GM19438 (cell line): Measurements from ENCODE around the gene PXDC1.
"Not testable (repeated sequence)": the region's sequence is repeated elsewhere in the genome, so short reads cannot be mapped to it uniquely, and the experiment has no call there.

Source experiments
- ATAC-seq: cut with Tn5 transposase; IDR thresholded peaks from one replicate; pipeline ENCODE4 v1.9.1; 2021; ENCODE audit warnings: low read depth; ENCODE audit not compliant: unreplicated experiment

PXDC1 gene

GRCh38 chr6:3784423-3784822 is 32.9 kb upstream of the PXDC1 start:
- ATAC-seq: no peak

GRCh38 chr6:3782876-3783832 is 31.6 kb upstream of the PXDC1 start:
- no peak for ATAC-seq

GRCh38 chr6:3781504-3781903 is 30.0 kb upstream of the PXDC1 start:
- no peak for ATAC-seq

- ATAC-seq: no peak
Measured at GRCh38 chr6:3779574-3779849, 28.0 kb upstream of the PXDC1 start.

- no peak for ATAC-seq
Measured at GRCh38 chr6:3778701-3779573, 27.4 kb upstream of the PXDC1 start.

GRCh38 chr6:3777730-3778461 is 26.4 kb upstream of the PXDC1 start:
- no peak for ATAC-seq

- no peak for ATAC-seq
Measured at GRCh38 chr6:3776881-3777507, 25.5 kb upstream of the PXDC1 start.

- ATAC-seq: no peak
Measured at GRCh38 chr6:3775847-3776246, 24.3 kb upstream of the PXDC1 start.

- ATAC-seq: no peak
Measured at GRCh38 chr6:3775386-3775785, 23.9 kb upstream of the PXDC1 start.

GRCh38 chr6:3773678-3774298 is 22.3 kb upstream of the PXDC1 start:
- ATAC-seq: no peak

GRCh38 chr6:3772127-3772999 is 20.9 kb upstream of the PXDC1 start:
- not testable (repeated sequence) for ATAC-seq

GRCh38 chr6:3771407-3772011 is 20.0 kb upstream of the PXDC1 start:
- no peak for ATAC-seq

- no peak for ATAC-seq
Measured at GRCh38 chr6:3770023-3770720, 18.7 kb upstream of the PXDC1 start.

GRCh38 chr6:3769610-3770009 is 18.1 kb upstream of the PXDC1 start:
- ATAC-seq: no peak

- no peak for ATAC-seq
Measured at GRCh38 chr6:3768502-3768901, 17.0 kb upstream of the PXDC1 start.

GRCh38 chr6:3767483-3767882 is 16.0 kb upstream of the PXDC1 start:
- not testable (repeated sequence) for ATAC-seq

GRCh38 chr6:3766214-3766613 is 14.7 kb upstream of the PXDC1 start:
- ATAC-seq: no peak

GRCh38 chr6:3765415-3765814 is 13.9 kb upstream of the PXDC1 start:
- ATAC-seq: no peak
